Right cardiac atrium (tissue), 5 donors: Measurements from ENCODE around the gene RNH1. TPM values are rescaled to one million over a fixed set of nuclear protein-coding genes. Genes with fewer than 3 reads are reported as not detected.

ENCODE experiments used
- polyA plus RNA-seq: library from polyadenylated mRNA; stranded (reverse); fragments of 200-250 nt; gene quantifications from one replicate; pipeline ENCODE4 v1.2.3, GENCODE V29; 2013
- total RNA-seq, 4 donors: library from RNA; stranded (reverse); fragmentation: NEBNext Ultra II Directional; extraction: Animal tissue kit (Norgen Biotek cat#: 25700); gene quantifications; one replicate each; pipeline ENCODE4 v1.2.1, GENCODE V29; 2021
- donor health status: healthy with polysubstance abuse.
- donor health status: DM: no; HTN: yes; CAD: no.
- donor health status: DM: no; HTN: no; CAD: no.
- donor health status: DM: no; HTN: yes; CAD: no; lungs with severe emphysema.
- donor health status: DM: yes; HTN: yes; CAD: no.

The RNH1 gene
- total and polyA plus RNA-seq, 5 donors = 162 to 203 (median 193) TPM

Other genes with a start within 250 kb of the RNH1 start
- under 1 TPM in 2 of 4 donors, not detected in 2; 0.11 to 0.24 TPM for gene NLRP6, start 228.8 kb downstream of the RNH1 start, total RNA-seq
- 0.02 TPM for gene NLRP6, start 228.8 kb downstream of the RNH1 start, polyA plus RNA-seq
- gene PGGHG, start 218.1 kb downstream of the RNH1 start, total RNA-seq = 10 to 100 TPM in 3 of 4 donors, 1 to 10 TPM in 1; 9.9 to 15.8 (median 11.9) TPM
- 18.7 TPM for gene PGGHG, start 218.1 kb downstream of the RNH1 start, polyA plus RNA-seq
- not detected for gene IFITM5, start 207.7 kb downstream of the RNH1 start, total RNA-seq
- not detected for gene IFITM5, start 207.7 kb downstream of the RNH1 start, polyA plus RNA-seq
- 100 to 1,000 TPM; 180 to 290 (median 240) TPM for gene IFITM2, start 199.4 kb downstream of the RNH1 start, total RNA-seq
- 393 TPM for gene IFITM2, start 199.4 kb downstream of the RNH1 start, polyA plus RNA-seq
- gene IFITM1, start 193.2 kb downstream of the RNH1 start, total RNA-seq = 100 to 1,000 TPM in 3 of 4 donors, 10 to 100 TPM in 1; 85.0 to 169 (median 116) TPM
- 235 TPM for gene IFITM1, start 193.2 kb downstream of the RNH1 start, polyA plus RNA-seq
- gene IFITM3, start 186.4 kb downstream of the RNH1 start, total RNA-seq = 100 to 1,000 TPM; 263 to 569 (median 519) TPM
- gene IFITM3, start 186.4 kb downstream of the RNH1 start, polyA plus RNA-seq = 749 TPM
- 1 to 10 TPM; 1.0 to 1.6 (median 1.3) TPM for gene B4GALNT4, start 137.7 kb downstream of the RNH1 start, total RNA-seq
- gene B4GALNT4, start 137.7 kb downstream of the RNH1 start, polyA plus RNA-seq = 2.5 TPM
- under 1 TPM; 0.26 to 0.88 (median 0.63) TPM for gene PKP3, start 113.0 kb downstream of the RNH1 start, total RNA-seq
- 0.36 TPM for gene PKP3, start 113.0 kb downstream of the RNH1 start, polyA plus RNA-seq
- gene SIGIRR, start 92.2 kb downstream of the RNH1 start, total RNA-seq = 10 to 100 TPM; 28.6 to 42.4 (median 35.1) TPM
- 61.8 TPM for gene SIGIRR, start 92.2 kb downstream of the RNH1 start, polyA plus RNA-seq
- under 1 TPM; 0.14 to 0.46 (median 0.20) TPM for gene ANO9, start 65.2 kb downstream of the RNH1 start, total RNA-seq
- 0.20 TPM for gene ANO9, start 65.2 kb downstream of the RNH1 start, polyA plus RNA-seq
- 10 to 100 TPM; 30.2 to 33.3 (median 30.9) TPM for gene PTDSS2, start 57.0 kb downstream of the RNH1 start, total RNA-seq
- 30.7 TPM for gene PTDSS2, start 57.0 kb downstream of the RNH1 start, polyA plus RNA-seq
- 10 to 100 TPM; 45.7 to 60.4 (median 49.3) TPM for gene HRAS, start 28.3 kb upstream of the RNH1 start, total RNA-seq
- gene HRAS, start 28.3 kb upstream of the RNH1 start, polyA plus RNA-seq = 64.4 TPM
- gene LRRC56, start 30.3 kb upstream of the RNH1 start, total RNA-seq = under 1 TPM; 0.36 to 0.59 (median 0.43) TPM
- gene LRRC56, start 30.3 kb upstream of the RNH1 start, polyA plus RNA-seq = 0.48 TPM
- 1 to 10 TPM in 2 of 4 donors, under 1 TPM in 2; 0.65 to 1.4 (median 0.83) TPM for gene LMNTD2, start 53.5 kb upstream of the RNH1 start, total RNA-seq
- gene LMNTD2, start 53.5 kb upstream of the RNH1 start, polyA plus RNA-seq = 0.50 TPM
- 1 to 10 TPM; 2.5 to 6.3 (median 3.5) TPM for gene RASSF7, start 53.7 kb upstream of the RNH1 start, total RNA-seq
- 5.3 TPM for gene RASSF7, start 53.7 kb upstream of the RNH1 start, polyA plus RNA-seq
- gene PHRF1, start 69.2 kb upstream of the RNH1 start, total RNA-seq = 10 to 100 TPM; 18.2 to 20.8 (median 20.1) TPM
- 17.0 TPM for gene PHRF1, start 69.2 kb upstream of the RNH1 start, polyA plus RNA-seq
- gene IRF7, start 108.7 kb upstream of the RNH1 start, total RNA-seq = 10 to 100 TPM in 3 of 4 donors, 1 to 10 TPM in 1; 9.4 to 19.2 (median 13.5) TPM
- 14.8 TPM for gene IRF7, start 108.7 kb upstream of the RNH1 start, polyA plus RNA-seq
- not detected for gene CDHR5, start 117.7 kb upstream of the RNH1 start, total RNA-seq
- gene CDHR5, start 117.7 kb upstream of the RNH1 start, polyA plus RNA-seq = 0.02 TPM
- 1 to 10 TPM in 2 of 4 donors, under 1 TPM in 1, not detected in 1; 0.79 to 1.2 (median 1.1) TPM for gene SCT, start 119.9 kb upstream of the RNH1 start, total RNA-seq
- not detected for gene SCT, start 119.9 kb upstream of the RNH1 start, polyA plus RNA-seq
- gene DRD4, start 130.0 kb upstream of the RNH1 start, total RNA-seq = 1 to 10 TPM in 1 of 4 donors, under 1 TPM in 2, not detected in 1; 0.26 to 1.0 (median 0.29) TPM
- 0.14 TPM for gene DRD4, start 130.0 kb upstream of the RNH1 start, polyA plus RNA-seq
- 10 to 100 TPM; 18.2 to 25.2 (median 22.6) TPM for gene DEAF1, start 188.0 kb upstream of the RNH1 start, total RNA-seq
- 17.5 TPM for gene DEAF1, start 188.0 kb upstream of the RNH1 start, polyA plus RNA-seq
- gene TMEM80, start 188.6 kb upstream of the RNH1 start, total RNA-seq = 10 to 100 TPM; 12.6 to 16.4 (median 14.3) TPM
- gene TMEM80, start 188.6 kb upstream of the RNH1 start, polyA plus RNA-seq = 17.6 TPM
- gene EPS8L2, start 199.0 kb upstream of the RNH1 start, total RNA-seq = 1 to 10 TPM; 5.5 to 8.2 (median 6.3) TPM
- gene EPS8L2, start 199.0 kb upstream of the RNH1 start, polyA plus RNA-seq = 3.1 TPM
- 10 to 100 TPM; 84.7 to 99.9 (median 94.9) TPM for gene TALDO1, start 240.2 kb upstream of the RNH1 start, total RNA-seq
- gene TALDO1, start 240.2 kb upstream of the RNH1 start, polyA plus RNA-seq = 82.3 TPM